ENCODE results near the gene LOXL1.

- TF ChIP-seq CTCF (IDR thresholded peaks at IDR 0.05; ENCODE audit: low read depth, low read length) (peak; percentile 77), POLR2A (IDR thresholded peaks at IDR 0.05; ENCODE audit: extremely low read depth, insufficient read length) (no peak), MYC (IDR thresholded peaks at IDR 0.05; ENCODE audit: low read depth, low read length) (no peak)
Measured at GRCh38 chr15:73972984-73973682, 46.9 kb downstream of the LOXL1 start.

All from NB4 (cell line).